SK-N-SH treated with all-trans-retinoic acid at 6 μM for 48 hours (cell line): Measurements from ENCODE around the gene KDM4C.

Experiments
- BACH2 ChIP-seq: fragments of 250-450 bp; sonication (Bioruptor Pico); IDR thresholded peaks from 2 replicates; pipeline ENCODE4 v1.9.0; 2021; ENCODE audit warnings: mild to moderate bottlenecking, borderline replicate concordance
- CREB5 ChIP-seq: fragments of 250-450 bp; sonication (Bioruptor Pico); IDR thresholded peaks from 2 replicates; pipeline ENCODE4 v1.5.1; 2020; ENCODE audit warnings: low read depth, mild to moderate bottlenecking, moderate library complexity
- OSR1 ChIP-seq: fragments of 250-450 bp; sonication (Bioruptor Pico); IDR thresholded peaks from 2 replicates; pipeline ENCODE4 v1.8.0; 2022; ENCODE audit warnings: moderate library complexity, mild to moderate bottlenecking, inconsistent platforms
- PATZ1 ChIP-seq: fragments of 250-450 bp; sonication (Bioruptor Pico); IDR thresholded peaks from 2 replicates; pipeline ENCODE4 v1.8.0; 2020; ENCODE audit warnings: mild to moderate bottlenecking, moderate library complexity, borderline replicate concordance
- RARB ChIP-seq: fragments of 250-450 bp; sonication (Bioruptor Pico); IDR thresholded peaks from 2 replicates; pipeline ENCODE4 v1.8.0; 2021; ENCODE audit warnings: mild to moderate bottlenecking, moderate library complexity
- SNAI2 ChIP-seq: fragments of 250-450 bp; sonication (Bioruptor Pico); IDR thresholded peaks from 2 replicates; pipeline ENCODE4 v1.5.0; 2020; ENCODE audit warnings: mild to moderate bottlenecking, moderate library complexity
- TOX ChIP-seq: fragments of 250-450 bp; sonication (Bioruptor Pico); IDR thresholded peaks from 2 replicates; pipeline ENCODE4 v1.8.0; 2021; ENCODE audit warnings: mild to moderate bottlenecking, moderate library complexity, borderline replicate concordance
- ZC3H10 ChIP-seq: fragments of 250-450 bp; sonication (Bioruptor Pico); IDR thresholded peaks from 2 replicates; pipeline ENCODE4 v1.5.1; 2021; ENCODE audit warnings: mild to moderate bottlenecking, moderate library complexity
- ZFP3 ChIP-seq: fragments of 250-450 bp; sonication (Bioruptor Pico); IDR thresholded peaks from 2 replicates; pipeline ENCODE4 v1.5.0; 2020; ENCODE audit warnings: mild to moderate bottlenecking, moderate library complexity

GRCh38 chr9:6787793-6788161 lies 30.0 kb downstream of the KDM4C start:
- TF ChIP-seq CREB5 (CRISPR knock-in tag), result no peak
- TF ChIP-seq TOX (CRISPR knock-in tag), result no peak
- no peak for TF ChIP-seq ZC3H10 (CRISPR knock-in tag)
- TF ChIP-seq BACH2 (CRISPR knock-in tag), result no peak
- no peak for TF ChIP-seq SNAI2
- TF ChIP-seq PATZ1 (CRISPR knock-in tag), result no peak
- no peak for TF ChIP-seq RARB (CRISPR knock-in tag)
- TF ChIP-seq ZFP3, result no peak
- TF ChIP-seq OSR1 (CRISPR knock-in tag), result no peak
